Gastrocnemius medialis (tissue), 4 donors: ENCODE results near the gene MSI2.

Experiments used
- POLR2A ChIP-seq, 2 donors: fragments of 450-650 bp; IDR thresholded peaks; one replicate each; pipeline ENCODE4 v1.6.1; 2017; ENCODE audit warnings: antibody characterized with exemption in 2 of 2, mild to moderate bottlenecking in 2 of 2, moderate library complexity in 2 of 2
- TF ChIP-seq, protein P1 (sequence below), 5 experiments: fragments of 450-650 bp in 3 of 5; fragments of 200-600 bp in 2 of 5; sonication (generic) in 2 of 5; IDR thresholded peaks in 4 of 5; conservative IDR thresholded peaks in 1 of 5; 1 replicate in 4 of 5; 2 replicates in 1 of 5; pipeline ENCODE4 v1.5.1; 2016 to 2019; ENCODE audit warnings: antibody characterized with exemption in 5 of 5, mild to moderate bottlenecking in 3 of 5, moderate library complexity in 3 of 5

DNA sequence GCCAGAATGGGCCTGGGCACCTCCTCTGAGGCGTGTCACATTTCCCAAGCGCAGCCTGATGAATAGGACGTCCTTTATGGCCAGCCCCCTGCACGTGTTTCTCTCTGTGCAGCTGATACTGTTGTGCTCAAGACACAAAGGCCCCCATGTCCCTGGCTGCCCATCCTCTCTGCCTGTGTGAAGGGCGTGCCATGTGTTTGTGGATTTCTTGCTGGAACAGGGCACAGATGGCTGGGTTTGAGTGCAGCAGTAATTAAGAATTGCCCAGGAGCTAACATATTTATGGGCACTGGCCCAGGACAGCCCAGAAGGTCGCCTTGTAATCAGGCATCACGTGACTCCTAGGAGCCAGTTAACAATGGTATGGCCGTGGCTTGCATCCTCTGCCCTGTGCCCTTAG is 307.6 kb downstream of the MSI2 start:
- TF ChIP-seq, protein P1, sequence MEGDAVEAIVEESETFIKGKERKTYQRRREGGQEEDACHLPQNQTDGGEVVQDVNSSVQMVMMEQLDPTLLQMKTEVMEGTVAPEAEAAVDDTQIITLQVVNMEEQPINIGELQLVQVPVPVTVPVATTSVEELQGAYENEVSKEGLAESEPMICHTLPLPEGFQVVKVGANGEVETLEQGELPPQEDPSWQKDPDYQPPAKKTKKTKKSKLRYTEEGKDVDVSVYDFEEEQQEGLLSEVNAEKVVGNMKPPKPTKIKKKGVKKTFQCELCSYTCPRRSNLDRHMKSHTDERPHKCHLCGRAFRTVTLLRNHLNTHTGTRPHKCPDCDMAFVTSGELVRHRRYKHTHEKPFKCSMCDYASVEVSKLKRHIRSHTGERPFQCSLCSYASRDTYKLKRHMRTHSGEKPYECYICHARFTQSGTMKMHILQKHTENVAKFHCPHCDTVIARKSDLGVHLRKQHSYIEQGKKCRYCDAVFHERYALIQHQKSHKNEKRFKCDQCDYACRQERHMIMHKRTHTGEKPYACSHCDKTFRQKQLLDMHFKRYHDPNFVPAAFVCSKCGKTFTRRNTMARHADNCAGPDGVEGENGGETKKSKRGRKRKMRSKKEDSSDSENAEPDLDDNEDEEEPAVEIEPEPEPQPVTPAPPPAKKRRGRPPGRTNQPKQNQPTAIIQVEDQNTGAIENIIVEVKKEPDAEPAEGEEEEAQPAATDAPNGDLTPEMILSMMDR (IDR thresholded peaks at IDR 0.05 in 4 of 5, conservative IDR thresholded peaks at IDR 0.05 in 1 of 5): no peak
- TF ChIP-seq POLR2A (IDR thresholded peaks at IDR 0.05): no peak
